Globus pallidus (tissue), 1 donor: ENCODE results near the gene ATN1.
"Not testable (repeated sequence)": the region's sequence is repeated elsewhere in the genome, so short reads cannot be mapped to it uniquely, and the experiment has no call there.

Source experiments
- DNase-seq: peaks from one replicate; pipeline ENCODE4 v3.0.0-alpha.2; 2015; ENCODE audit warnings: low spot score

ATN1 gene

GRCh38 chr12:6927379-6928021 lies at the start of gene ATN1:
ATN1 (plus strand) TSS chr12:6927959; CDS start chr12:6934002, 6,043 bp downstream.
- DNase-seq, result peak; percentile 87

GRCh38 chr12:6879824-6880223 lies 47.9 kb upstream of the ATN1 start:
- not testable (repeated sequence) for DNase-seq

- no peak for DNase-seq
Observed at GRCh38 chr12:6883252-6883651, 44.5 kb upstream of the ATN1 start.

- DNase-seq, result no peak
Observed at GRCh38 chr12:6883683-6884082, 44.1 kb upstream of the ATN1 start.

- DNase-seq, result no peak
Observed at GRCh38 chr12:6884539-6884938, 43.2 kb upstream of the ATN1 start.

GRCh38 chr12:6886206-6886999 lies 41.4 kb upstream of the ATN1 start:
- DNase-seq, result not testable (repeated sequence)

- no peak for DNase-seq
Observed at GRCh38 chr12:6887460-6887859, 40.3 kb upstream of the ATN1 start.

GRCh38 chr12:6888360-6888759 lies 39.4 kb upstream of the ATN1 start:
- DNase-seq, result no peak

GRCh38 chr12:6888794-6889193 lies 39.0 kb upstream of the ATN1 start:
- not testable (repeated sequence) for DNase-seq

- not testable (repeated sequence) for DNase-seq
Observed at GRCh38 chr12:6889775-6890573, 37.8 kb upstream of the ATN1 start.

GRCh38 chr12:6890789-6891645 lies 36.7 kb upstream of the ATN1 start:
- peak; percentile 97 for DNase-seq

- DNase-seq, result no peak
Observed at GRCh38 chr12:6891646-6892001, 36.1 kb upstream of the ATN1 start.

- not testable (repeated sequence) for DNase-seq
Observed at GRCh38 chr12:6892683-6893082, 35.1 kb upstream of the ATN1 start.

GRCh38 chr12:6894321-6894720 lies 33.4 kb upstream of the ATN1 start:
- no peak for DNase-seq

- DNase-seq, result no peak
Observed at GRCh38 chr12:6896846-6897435, 30.8 kb upstream of the ATN1 start.

- no peak for DNase-seq
Observed at GRCh38 chr12:6899427-6899826, 28.3 kb upstream of the ATN1 start.

GRCh38 chr12:6899837-6900519 lies 27.8 kb upstream of the ATN1 start:
- DNase-seq, result peak; percentile 63

GRCh38 chr12:6902448-6902847 lies 25.3 kb upstream of the ATN1 start:
- no peak for DNase-seq

- DNase-seq, result no peak
Observed at GRCh38 chr12:6903722-6904121, 24.0 kb upstream of the ATN1 start.
